ENCODE measurements around the gene PCED1A. TPM values are rescaled to one million over a fixed set of nuclear protein-coding genes. Genes with fewer than 3 reads are reported as not detected.
A peak's percentile ranks its signal among the peaks of the same experiment; 100 is the strongest.

The PCED1A gene
- total and polyA plus RNA-seq, 2 of the 13 experiments (the other 11 are each of a cell fraction or from before 2014, with no cell fraction given) = 40.1 to 84.2 TPM

- TF ChIP-seq MLXIP (CRISPR knock-in tag; IDR thresholded peaks at IDR 0.05; ENCODE audit: borderline replicate concordance) (no peak), PRMT3 (CRISPR knock-in tag; IDR thresholded peaks at IDR 0.05; ENCODE audit: borderline replicate concordance, low read depth) (no peak; the same call in 1 of the 2 replicates), ATF4 (CRISPR knock-in tag; IDR thresholded peaks at IDR 0.05) (peak in 1 of 2 experiments; percentile 7; a peak in 1 of 4 replicates), ZFP36L1 (CRISPR knock-in tag; IDR thresholded peaks at IDR 0.05) (no peak; the same call in none of the 2 replicates), PTBP1 (IDR thresholded peaks at IDR 0.05; ENCODE audit: low read depth, low read length, poor library complexity, severe bottlenecking) (no peak), ZNF441 (CRISPR knock-in tag; IDR thresholded peaks at IDR 0.05; ENCODE audit: borderline replicate concordance) (peak; percentile 79; the same call in 1 of the 2 replicates), THAP11 (CRISPR knock-in tag; IDR thresholded peaks at IDR 0.05) (peak; percentile 83), ETV6 (CRISPR knock-in tag; conservative IDR thresholded peaks at IDR 0.05) (peak; percentile 84; the same call in 1 of the 2 replicates), BCL6 (CRISPR knock-in tag; IDR thresholded peaks at IDR 0.05) (peak; percentile 67), MYPOP (CRISPR knock-in tag; IDR thresholded peaks at IDR 0.05) (peak; percentile 75; the same call in 1 of the 2 replicates), PAXIP1 (CRISPR knock-in tag; conservative IDR thresholded peaks at IDR 0.05) (no peak), SIX1 (CRISPR knock-in tag; IDR thresholded peaks at IDR 0.05; ENCODE audit: borderline replicate concordance) (0 out of 2 replicates have a peak, but pooled peaks have one; percentile 27), ZFP37 (CRISPR knock-in tag; IDR thresholded peaks at IDR 0.05; ENCODE audit: borderline replicate concordance) (no peak; the same call in 1 of the 2 replicates), CAMTA2 (CRISPR knock-in tag; IDR thresholded peaks at IDR 0.05; ENCODE audit: borderline replicate concordance) (no peak), ZNF543 (CRISPR knock-in tag; IDR thresholded peaks at IDR 0.05) (peak; percentile 85; the same call in 1 of the 2 replicates), ZNF777 (CRISPR knock-in tag; IDR thresholded peaks at IDR 0.05) (no peak), ZFP36 (IDR thresholded peaks at IDR 0.05; ENCODE audit: borderline replicate concordance, low read depth, low read length, partially characterized antibody) (no peak), HNF4G (IDR thresholded peaks at IDR 0.05; ENCODE audit: borderline replicate concordance, low read depth, low read length) (no peak; the same call in 1 of the 2 replicates), HNF4G (CRISPR knock-in tag; IDR thresholded peaks at IDR 0.05; ENCODE audit: borderline replicate concordance, low read depth) (peak; percentile 77)
Observed at GRCh38 chr20:2873010-2873746, 32.7 kb upstream of the PCED1A start, which contains the start of gene PTPRA (continued).

Measured in HepG2 (cell line).